Coronary artery (tissue), 2 donors: Measurements from ENCODE around the gene ATG3.
A peak's percentile ranks its signal among the peaks of the same experiment; 100 is the strongest.

ENCODE experiments used
- DNase-seq: peaks from one replicate; pipeline ENCODE4 v3.0.0-alpha.2; 2017; ENCODE audit warnings: low spot score
- H3K27ac ChIP-seq, 2 donors: fragments of 200-600 bp; sonication (generic); one replicate each; pipeline ENCODE4 v1.5.1; 2016 to 2019
- H3K4me3 ChIP-seq: fragments of 200-600 bp; sonication (generic); 2 replicates; pipeline ENCODE4 v1.5.1; 2016; ENCODE audit warnings: mild to moderate bottlenecking, moderate library complexity
- CTCF ChIP-seq: fragments of 200-600 bp; sonication (generic); IDR thresholded peaks from one replicate; pipeline ENCODE4 v1.5.1; 2019; ENCODE audit warnings: antibody characterized with exemption

Gene ATG3

GRCh38 chr3:112561484-112561733, 353 bp downstream of the ATG3 start:
- no peak for DNase-seq
- Histone ChIP-seq H3K27ac (peak overlapping the region; percentile 96 to 100), H3K4me3 (peak overlapping the region; percentile 97)
- no peak for TF ChIP-seq CTCF

GRCh38 chr3:112560721-112561483, 860 bp downstream of the ATG3 start:
- peak; percentile 78 for DNase-seq
- no peak for TF ChIP-seq CTCF
- peak overlapping the region; percentile 96 to 100 for H3K27ac ChIP-seq
- peak overlapping the region; percentile 97 for H3K4me3 ChIP-seq

GRCh38 chr3:112560307-112560706, 1.5 kb downstream of the ATG3 start:
- H3K27ac ChIP-seq: peak overlapping the region in 1 of 2 donors; percentile 96
- TF ChIP-seq CTCF: no peak
- no peak for DNase-seq
- H3K4me3 ChIP-seq: peak overlapping the region; percentile 97

GRCh38 chr3:112557976-112558375, 3.8 kb downstream of the ATG3 start:
- TF ChIP-seq CTCF: no peak

GRCh38 chr3:112555535-112556170, 6.1 kb downstream of the ATG3 start:
- Histone ChIP-seq H3K27ac (no peak overlapping the region), H3K4me3 (no peak overlapping the region)
- TF ChIP-seq CTCF: no peak
- DNase-seq: no peak

More at GRCh38 chr3:112557976-112558375, 3.8 kb downstream of the ATG3 start:
- no peak overlapping the region for H3K27ac ChIP-seq
- DNase-seq: no peak
- no peak overlapping the region for H3K4me3 ChIP-seq

- no peak for DNase-seq
- H3K4me3 ChIP-seq: no peak overlapping the region
- H3K27ac ChIP-seq: no peak overlapping the region
- no peak for TF ChIP-seq CTCF
These were observed 10.9 kb downstream of the ATG3 start for GRCh38 chr3:112550859-112551258.

GRCh38 chr3:112546216-112546759, 15.5 kb downstream of the ATG3 start:
- Histone ChIP-seq H3K4me3 (no peak overlapping the region), H3K27ac (no peak overlapping the region)
- DNase-seq: no peak
- no peak for TF ChIP-seq CTCF
